SK-N-SH treated with all-trans-retinoic acid at 6 μM for 48 hours (cell line): ENCODE data around the gene ADGRE2.
"Not testable (repeated sequence)": the region's sequence is repeated elsewhere in the genome, so short reads cannot be mapped to it uniquely, and the experiment has no call there.

ENCODE experiments used
- CSDC2 ChIP-seq: fragments of 250-450 bp; sonication (Bioruptor Pico); IDR thresholded peaks from 2 replicates; pipeline ENCODE4 v1.5.0; 2020; ENCODE audit warnings: mild to moderate bottlenecking, moderate library complexity
- ESRRG ChIP-seq: fragments of 250-450 bp; sonication (Bioruptor Pico); IDR thresholded peaks from 2 replicates; pipeline ENCODE4 v1.6.1; 2021; ENCODE audit warnings: mild to moderate bottlenecking
- OSR1 ChIP-seq: fragments of 250-450 bp; sonication (Bioruptor Pico); IDR thresholded peaks from 2 replicates; pipeline ENCODE4 v1.8.0; 2022; ENCODE audit warnings: moderate library complexity, mild to moderate bottlenecking, inconsistent platforms
- RARB ChIP-seq: fragments of 250-450 bp; sonication (Bioruptor Pico); IDR thresholded peaks from 2 replicates; pipeline ENCODE4 v1.8.0; 2021; ENCODE audit warnings: mild to moderate bottlenecking, moderate library complexity
- SNAI2 ChIP-seq: fragments of 250-450 bp; sonication (Bioruptor Pico); IDR thresholded peaks from 2 replicates; pipeline ENCODE4 v1.5.0; 2020; ENCODE audit warnings: mild to moderate bottlenecking, moderate library complexity
- TCF4 ChIP-seq: fragments of 250-450 bp; sonication (Bioruptor Pico); IDR thresholded peaks from 2 replicates; pipeline ENCODE4 v1.8.0; 2021; ENCODE audit warnings: mild to moderate bottlenecking, moderate library complexity, borderline replicate concordance
- TSHZ2 ChIP-seq: fragments of 250-450 bp; sonication (Bioruptor Pico); IDR thresholded peaks from 2 replicates; pipeline ENCODE4 v1.5.0; 2020; ENCODE audit warnings: mild to moderate bottlenecking, moderate library complexity
- ZC3H10 ChIP-seq: fragments of 250-450 bp; sonication (Bioruptor Pico); IDR thresholded peaks from 2 replicates; pipeline ENCODE4 v1.5.1; 2021; ENCODE audit warnings: mild to moderate bottlenecking, moderate library complexity
- ZFP30 ChIP-seq: fragments of 450-650 bp; formaldehyde crosslinking; IDR thresholded peaks from 2 replicates; pipeline ENCODE4 v1.5.0; 2022; ENCODE audit warnings: mild to moderate bottlenecking, moderate library complexity
- ZNF565 ChIP-seq: fragments of 450-650 bp; formaldehyde crosslinking; conservative IDR thresholded peaks from 2 replicates; pipeline ENCODE4 v1.5.0; 2020; ENCODE audit warnings: low read depth, mild to moderate bottlenecking, moderate library complexity
- ZNF8 ChIP-seq: fragments of 450-650 bp; formaldehyde crosslinking; IDR thresholded peaks from 2 replicates; pipeline ENCODE4 v1.5.0; 2020; ENCODE audit warnings: mild to moderate bottlenecking, moderate library complexity
- TF ChIP-seq, protein P1 (sequence below): fragments of 250-450 bp; sonication (Bioruptor Pico); IDR thresholded peaks from 2 replicates; pipeline ENCODE4 v1.8.0; 2020; ENCODE audit warnings: mild to moderate bottlenecking, moderate library complexity, borderline replicate concordance
- TF ChIP-seq, protein P2 (sequence below): fragments of 250-450 bp; sonication (Bioruptor Pico); IDR thresholded peaks from 2 replicates; pipeline ENCODE4 v1.5.1; 2020; ENCODE audit warnings: low read depth, mild to moderate bottlenecking, moderate library complexity

GRCh38 chr19:14780622-14781225 lies 2.4 kb upstream of the ADGRE2 start:
- TF ChIP-seq, protein P1, sequence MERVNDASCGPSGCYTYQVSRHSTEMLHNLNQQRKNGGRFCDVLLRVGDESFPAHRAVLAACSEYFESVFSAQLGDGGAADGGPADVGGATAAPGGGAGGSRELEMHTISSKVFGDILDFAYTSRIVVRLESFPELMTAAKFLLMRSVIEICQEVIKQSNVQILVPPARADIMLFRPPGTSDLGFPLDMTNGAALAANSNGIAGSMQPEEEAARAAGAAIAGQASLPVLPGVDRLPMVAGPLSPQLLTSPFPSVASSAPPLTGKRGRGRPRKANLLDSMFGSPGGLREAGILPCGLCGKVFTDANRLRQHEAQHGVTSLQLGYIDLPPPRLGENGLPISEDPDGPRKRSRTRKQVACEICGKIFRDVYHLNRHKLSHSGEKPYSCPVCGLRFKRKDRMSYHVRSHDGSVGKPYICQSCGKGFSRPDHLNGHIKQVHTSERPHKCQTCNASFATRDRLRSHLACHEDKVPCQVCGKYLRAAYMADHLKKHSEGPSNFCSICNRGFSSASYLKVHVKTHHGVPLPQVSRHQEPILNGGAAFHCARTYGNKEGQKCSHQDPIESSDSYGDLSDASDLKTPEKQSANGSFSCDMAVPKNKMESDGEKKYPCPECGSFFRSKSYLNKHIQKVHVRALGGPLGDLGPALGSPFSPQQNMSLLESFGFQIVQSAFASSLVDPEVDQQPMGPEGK (CRISPR knock-in tag): not testable (repeated sequence)
- TF ChIP-seq RARB (CRISPR knock-in tag); ZNF565 (CRISPR knock-in tag); SNAI2 (CRISPR knock-in tag); CSDC2 (CRISPR knock-in tag); OSR1 (CRISPR knock-in tag); TSHZ2 (CRISPR knock-in tag); ZC3H10 (CRISPR knock-in tag); ZNF8; ZFP30; ESRRG (CRISPR knock-in tag); TCF4 (CRISPR knock-in tag): not testable (repeated sequence)
- TF ChIP-seq, protein P2, sequence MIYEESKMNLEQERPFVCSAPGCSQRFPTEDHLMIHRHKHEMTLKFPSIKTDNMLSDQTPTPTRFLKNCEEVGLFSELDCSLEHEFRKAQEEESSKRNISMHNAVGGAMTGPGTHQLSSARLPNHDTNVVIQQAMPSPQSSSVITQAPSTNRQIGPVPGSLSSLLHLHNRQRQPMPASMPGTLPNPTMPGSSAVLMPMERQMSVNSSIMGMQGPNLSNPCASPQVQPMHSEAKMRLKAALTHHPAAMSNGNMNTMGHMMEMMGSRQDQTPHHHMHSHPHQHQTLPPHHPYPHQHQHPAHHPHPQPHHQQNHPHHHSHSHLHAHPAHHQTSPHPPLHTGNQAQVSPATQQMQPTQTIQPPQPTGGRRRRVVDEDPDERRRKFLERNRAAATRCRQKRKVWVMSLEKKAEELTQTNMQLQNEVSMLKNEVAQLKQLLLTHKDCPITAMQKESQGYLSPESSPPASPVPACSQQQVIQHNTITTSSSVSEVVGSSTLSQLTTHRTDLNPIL: not testable (repeated sequence)
